ENCODE measurements around the gene DCAF11. TPM values are rescaled to one million over a fixed set of nuclear protein-coding genes. Genes with fewer than 3 reads are reported as not detected.

DCAF11 gene
- total and polyA plus RNA-seq, 2 of the 13 experiments (the other 11 are each of a cell fraction or from before 2014, with no cell fraction given), result 150 to 257 TPM

GRCh38 chr14:24080888-24081738 is 33.5 kb upstream of the DCAF11 start (continued):
- TF ChIP-seq ZSCAN25 (CRISPR knock-in tag; IDR thresholded peaks at IDR 0.05) (peak; percentile 26; the same call in 1 of the 2 replicates), RFX5 (IDR thresholded peaks at IDR 0.05; ENCODE audit: low read depth, low read length) (no peak), ZNF558 (CRISPR knock-in tag; IDR thresholded peaks at IDR 0.05; ENCODE audit: borderline replicate concordance) (peak; percentile 38; the same call in 1 of the 2 replicates), ZNF225 (CRISPR knock-in tag; IDR thresholded peaks at IDR 0.05) (no peak; the same call in none of the 2 replicates), ZNF850 (CRISPR knock-in tag; conservative IDR thresholded peaks at IDR 0.05) (no peak), POLR2AphosphoS2 (IDR thresholded peaks at IDR 0.05; ENCODE audit: low read depth, low read length) (no peak), YY1 (IDR thresholded peaks at IDR 0.05; ENCODE audit: insufficient read depth, insufficient replicate concordance, low read depth, low read length) (peak; percentile 2), ZNF790 (CRISPR knock-in tag; IDR thresholded peaks at IDR 0.05; ENCODE audit: borderline replicate concordance) (peak; percentile 35; the same call in 1 of the 2 replicates), EED (CRISPR knock-in tag; IDR thresholded peaks at IDR 0.05) (no peak), ATM (IDR thresholded peaks at IDR 0.05; ENCODE audit: borderline replicate concordance) (no peak), REXO4 (CRISPR knock-in tag; IDR thresholded peaks at IDR 0.05; ENCODE audit: borderline replicate concordance) (no peak), ELF3 (CRISPR knock-in tag; IDR thresholded peaks at IDR 0.05) (0 out of 2 replicates have a peak, but pooled peaks have one; percentile 12), ATF3 (CRISPR knock-in tag; IDR thresholded peaks at IDR 0.05) (peak; percentile 77), ZNF713 (CRISPR knock-in tag; IDR thresholded peaks at IDR 0.05) (no peak), KAT8 (CRISPR knock-in tag; IDR thresholded peaks at IDR 0.05) (peak; percentile 67), ZNF281 (CRISPR knock-in tag; IDR thresholded peaks at IDR 0.05; ENCODE audit: borderline replicate concordance) (peak; percentile 39; the same call in 1 of the 2 replicates), HDAC2 (CRISPR knock-in tag; IDR thresholded peaks at IDR 0.05) (peak; percentile 41), ZNF530 (CRISPR knock-in tag; IDR thresholded peaks at IDR 0.05; ENCODE audit: low read depth) (no peak), ELF1 (CRISPR knock-in tag; IDR thresholded peaks at IDR 0.05) (no peak), ZNF674 (CRISPR knock-in tag; IDR thresholded peaks at IDR 0.05; ENCODE audit: low read depth) (no peak)
- TF ChIP-seq, protein P1, sequence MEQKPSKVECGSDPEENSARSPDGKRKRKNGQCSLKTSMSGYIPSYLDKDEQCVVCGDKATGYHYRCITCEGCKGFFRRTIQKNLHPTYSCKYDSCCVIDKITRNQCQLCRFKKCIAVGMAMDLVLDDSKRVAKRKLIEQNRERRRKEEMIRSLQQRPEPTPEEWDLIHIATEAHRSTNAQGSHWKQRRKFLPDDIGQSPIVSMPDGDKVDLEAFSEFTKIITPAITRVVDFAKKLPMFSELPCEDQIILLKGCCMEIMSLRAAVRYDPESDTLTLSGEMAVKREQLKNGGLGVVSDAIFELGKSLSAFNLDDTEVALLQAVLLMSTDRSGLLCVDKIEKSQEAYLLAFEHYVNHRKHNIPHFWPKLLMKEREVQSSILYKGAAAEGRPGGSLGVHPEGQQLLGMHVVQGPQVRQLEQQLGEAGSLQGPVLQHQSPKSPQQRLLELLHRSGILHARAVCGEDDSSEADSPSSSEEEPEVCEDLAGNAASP (CRISPR knock-in tag; IDR thresholded peaks at IDR 0.05; ENCODE audit: borderline replicate concordance), result peak; percentile 56; the same call in 1 of the 2 replicates
- TF ChIP-seq, protein P2, sequence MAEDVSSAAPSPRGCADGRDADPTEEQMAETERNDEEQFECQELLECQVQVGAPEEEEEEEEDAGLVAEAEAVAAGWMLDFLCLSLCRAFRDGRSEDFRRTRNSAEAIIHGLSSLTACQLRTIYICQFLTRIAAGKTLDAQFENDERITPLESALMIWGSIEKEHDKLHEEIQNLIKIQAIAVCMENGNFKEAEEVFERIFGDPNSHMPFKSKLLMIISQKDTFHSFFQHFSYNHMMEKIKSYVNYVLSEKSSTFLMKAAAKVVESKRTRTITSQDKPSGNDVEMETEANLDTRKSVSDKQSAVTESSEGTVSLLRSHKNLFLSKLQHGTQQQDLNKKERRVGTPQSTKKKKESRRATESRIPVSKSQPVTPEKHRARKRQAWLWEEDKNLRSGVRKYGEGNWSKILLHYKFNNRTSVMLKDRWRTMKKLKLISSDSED (CRISPR knock-in tag; IDR thresholded peaks at IDR 0.05), result no peak
